ENCODE results near the gene MID2.
"Not testable (repeated sequence)": the region's sequence is repeated elsewhere in the genome, so short reads cannot be mapped to it uniquely, and the experiment has no call there.

Gene MID2

DNA sequence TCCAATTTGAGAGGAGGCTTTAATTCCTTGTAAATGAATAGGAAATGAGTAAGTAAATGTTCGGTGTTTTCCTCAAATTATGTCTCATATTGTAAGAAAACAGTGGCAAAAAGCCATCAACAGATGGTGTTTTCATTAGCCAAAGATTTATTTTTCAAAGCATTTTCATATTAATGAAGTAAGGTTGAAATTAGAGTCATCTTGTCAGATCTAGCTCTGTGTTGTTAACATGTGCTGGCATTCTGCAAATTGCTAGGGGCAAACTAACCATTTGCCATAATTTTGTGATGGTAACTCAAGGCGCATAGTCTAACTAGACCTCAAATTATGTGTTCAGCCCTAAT is 24.7 kb downstream of the MID2 start:
- Histone ChIP-seq H2AK5ac (ENCODE audit: low read depth, low read length) (no peak overlapping the region), H3K18ac (ENCODE audit: low read length) (no peak overlapping the region), H4K8ac (ENCODE audit: low read depth, low read length) (no peak overlapping the region), H3K27me3 (ENCODE audit: control insufficient read depth in 3 of 3, insufficient read depth in 3 of 3, low read depth in 1 of 3, low read length in 3 of 3) (peaks cover 0 to 5% (median 0%) of the 10 kb centered on the region in 3 experiments), H2BK120ac (ENCODE audit: low read depth, low read length) (no peak overlapping the region), H2AFZ (ENCODE audit: low read length) (no peak overlapping the region), H3K27ac (replicated peaks; ENCODE audit: low read length) (no peak overlapping the region), H2BK5ac (ENCODE audit: low read length) (no peak overlapping the region), H3K4me3 (ENCODE audit: low read length in 2 of 2) (no peak overlapping the region), H3K4me1 (ENCODE audit: control insufficient read depth in 2 of 2, insufficient read depth in 1 of 2, low read depth in 1 of 2, low read length in 2 of 2) (no peaks in the 10 kb centered on the region), H2BK15ac (ENCODE audit: low read length) (no peak overlapping the region), H3K9me3 (replicated peaks in 1 of 2; ENCODE audit: control insufficient read depth in 2 of 2, insufficient read depth in 1 of 2, low read depth in 1 of 2, low read length in 2 of 2) (no peaks in the 10 kb centered on the region), H3K14ac (ENCODE audit: low read length) (no peak overlapping the region), H3K4me2 (ENCODE audit: insufficient read depth, low read length, poor library complexity, severe bottlenecking) (no peak overlapping the region), H4K91ac (ENCODE audit: low read depth, low read length, poor library complexity) (no peak overlapping the region), H3K9ac (ENCODE audit: low read depth, low read length, poor library complexity) (no peak overlapping the region), H3K4ac (ENCODE audit: low read length) (no peak overlapping the region), H3K79me1 (ENCODE audit: low read depth, low read length) (no peaks in the 10 kb centered on the region), H3K36me3 (replicated peaks in 1 of 2; ENCODE audit: control insufficient read depth in 2 of 2, insufficient read depth in 2 of 2, low read length in 2 of 2) (no peaks in the 10 kb centered on the region), H2BK12ac (ENCODE audit: low read length) (no peak overlapping the region), H3K23ac (ENCODE audit: low read depth, low read length, poor library complexity) (no peak overlapping the region)
- no CpG with 5 or more reads among the region's 2 CpGs for WGBS, 2 donors (ENCODE audit: extremely low coverage in 2 of 2, insufficient read length in 2 of 2, insufficient replicate concordance in 1 of 2)
- DNase-seq (ENCODE audit: low spot score), result no peak

- no peak overlapping the region for H3K23ac ChIP-seq (ENCODE audit: low read depth, low read length, poor library complexity)
- H3K27me3 ChIP-seq (ENCODE audit: control insufficient read depth in 3 of 3, insufficient read depth in 3 of 3, low read depth in 1 of 3, low read length in 3 of 3), result peaks cover 0 to 11% (median 0%) of the 10 kb centered on the region in 3 experiments
- H3K27ac ChIP-seq (replicated peaks; ENCODE audit: low read length), result no peak overlapping the region
- no peak overlapping the region for H3K4me2 ChIP-seq (ENCODE audit: insufficient read depth, low read length, poor library complexity, severe bottlenecking)
- no peak overlapping the region for H4K8ac ChIP-seq (ENCODE audit: low read depth, low read length)
- no peak overlapping the region for H3K4me3 ChIP-seq (ENCODE audit: low read length in 2 of 2)
- no peak for DNase-seq (ENCODE audit: low spot score)
- WGBS, 2 donors (ENCODE audit: extremely low coverage in 2 of 2, insufficient read length in 2 of 2, insufficient replicate concordance in 1 of 2), result no CpG with 5 or more reads among the region's 2 CpGs
- H3K9me3 ChIP-seq (replicated peaks in 1 of 2; ENCODE audit: control insufficient read depth in 2 of 2, insufficient read depth in 1 of 2, low read depth in 1 of 2, low read length in 2 of 2), result no peaks in the 10 kb centered on the region
- no peaks in the 10 kb centered on the region for H3K79me1 ChIP-seq (ENCODE audit: low read depth, low read length)
- no peak overlapping the region for H4K91ac ChIP-seq (ENCODE audit: low read depth, low read length, poor library complexity)
- H2BK120ac ChIP-seq (ENCODE audit: low read depth, low read length), result no peak overlapping the region
- no peaks in the 10 kb centered on the region for H3K36me3 ChIP-seq (replicated peaks in 1 of 2; ENCODE audit: control insufficient read depth in 2 of 2, insufficient read depth in 2 of 2, low read length in 2 of 2)
- H3K18ac ChIP-seq (ENCODE audit: low read length), result no peak overlapping the region
- H2AK5ac ChIP-seq (ENCODE audit: low read depth, low read length), result no peak overlapping the region
- H2BK12ac ChIP-seq (ENCODE audit: low read length), result no peak overlapping the region
- H2BK5ac ChIP-seq (ENCODE audit: low read length), result no peak overlapping the region
- no peak overlapping the region for H3K9ac ChIP-seq (ENCODE audit: low read depth, low read length, poor library complexity)
- no peak overlapping the region for H3K4ac ChIP-seq (ENCODE audit: low read length)
- H3K14ac ChIP-seq (ENCODE audit: low read length), result no peak overlapping the region
- H2BK15ac ChIP-seq (ENCODE audit: low read length), result no peak overlapping the region
- H3K4me1 ChIP-seq (ENCODE audit: control insufficient read depth in 2 of 2, insufficient read depth in 1 of 2, low read depth in 1 of 2, low read length in 2 of 2), result no peaks in the 10 kb centered on the region
- H2AFZ ChIP-seq (ENCODE audit: low read length), result no peak overlapping the region
These were observed 25.5 kb downstream of the MID2 start for GRCh38 chrX:107851215-107851614.

- H3K27ac ChIP-seq (replicated peaks; ENCODE audit: low read length); H3K4ac ChIP-seq (ENCODE audit: low read length); H3K4me1 ChIP-seq (ENCODE audit: control insufficient read depth in 2 of 2, insufficient read depth in 1 of 2, low read depth in 1 of 2, low read length in 2 of 2); H3K4me2 ChIP-seq (ENCODE audit: insufficient read depth, low read length, poor library complexity, severe bottlenecking); DNase-seq (ENCODE audit: low spot score); H4K91ac ChIP-seq (ENCODE audit: low read depth, low read length, poor library complexity); H2BK12ac ChIP-seq (ENCODE audit: low read length); H2BK15ac ChIP-seq (ENCODE audit: low read length); H2AFZ ChIP-seq (ENCODE audit: low read length); H3K23ac ChIP-seq (ENCODE audit: low read depth, low read length, poor library complexity); H3K14ac ChIP-seq (ENCODE audit: low read length); H3K4me3 ChIP-seq (ENCODE audit: low read length in 2 of 2); H3K9me3 ChIP-seq (replicated peaks in 1 of 2; ENCODE audit: control insufficient read depth in 2 of 2, insufficient read depth in 1 of 2, low read depth in 1 of 2, low read length in 2 of 2); H4K8ac ChIP-seq (ENCODE audit: low read depth, low read length); H3K36me3 ChIP-seq (replicated peaks in 1 of 2; ENCODE audit: control insufficient read depth in 2 of 2, insufficient read depth in 2 of 2, low read length in 2 of 2); H2BK5ac ChIP-seq (ENCODE audit: low read length); H2BK120ac ChIP-seq (ENCODE audit: low read depth, low read length); H3K18ac ChIP-seq (ENCODE audit: low read length); H2AK5ac ChIP-seq (ENCODE audit: low read depth, low read length); H3K79me1 ChIP-seq (ENCODE audit: low read depth, low read length); H3K9ac ChIP-seq (ENCODE audit: low read depth, low read length, poor library complexity): not testable (repeated sequence)
- peaks cover 0 to 15% (median 0%) of the 10 kb centered on the region in 3 experiments for H3K27me3 ChIP-seq (ENCODE audit: control insufficient read depth in 3 of 3, insufficient read depth in 3 of 3, low read depth in 1 of 3, low read length in 3 of 3)
- no CpG with 5 or more reads among the region's 7 CpGs for WGBS, 2 donors (ENCODE audit: extremely low coverage in 2 of 2, insufficient read length in 2 of 2, insufficient replicate concordance in 1 of 2)
These were observed 26.0 kb downstream of the MID2 start for GRCh38 chrX:107851665-107852064.

DNA sequence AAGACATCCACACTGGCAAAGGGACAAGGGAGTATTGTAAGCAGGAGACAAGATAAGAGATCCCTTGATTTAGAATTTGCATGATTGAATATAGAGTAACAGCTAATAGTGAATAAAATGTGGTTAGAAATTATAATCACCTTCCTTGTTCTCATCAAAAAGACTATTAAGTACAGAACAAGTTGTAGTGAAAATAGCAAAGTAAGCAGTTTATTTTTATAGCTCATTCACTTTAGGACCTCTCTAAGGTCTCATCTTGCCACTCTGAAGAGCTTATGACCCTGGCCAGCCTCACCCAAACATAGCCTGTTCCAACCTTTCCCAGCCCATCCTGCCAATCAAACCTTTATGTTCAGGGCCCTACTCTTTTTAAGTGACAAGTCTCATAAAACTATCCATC is 30.6 kb downstream of the MID2 start:
- no peak overlapping the region for H4K91ac ChIP-seq (ENCODE audit: low read depth, low read length, poor library complexity)
- H2AFZ ChIP-seq (ENCODE audit: low read length), result no peak overlapping the region
- H2BK12ac ChIP-seq (ENCODE audit: low read length), result no peak overlapping the region
- H3K4ac ChIP-seq (ENCODE audit: low read length), result no peak overlapping the region
- no peaks in the 10 kb centered on the region for H3K79me1 ChIP-seq (ENCODE audit: low read depth, low read length)
- no peaks in the 10 kb centered on the region for H3K9me3 ChIP-seq (replicated peaks in 1 of 2; ENCODE audit: control insufficient read depth in 2 of 2, insufficient read depth in 1 of 2, low read depth in 1 of 2, low read length in 2 of 2)
- no peak overlapping the region for H2BK5ac ChIP-seq (ENCODE audit: low read length)
- no peaks in the 10 kb centered on the region for H3K4me1 ChIP-seq (ENCODE audit: control insufficient read depth in 2 of 2, insufficient read depth in 1 of 2, low read depth in 1 of 2, low read length in 2 of 2)
- no peak overlapping the region for H2BK120ac ChIP-seq (ENCODE audit: low read depth, low read length)
- H3K9ac ChIP-seq (ENCODE audit: low read depth, low read length, poor library complexity), result no peak overlapping the region
- peaks cover 0 to 18% (median 0%) of the 10 kb centered on the region in 3 experiments for H3K27me3 ChIP-seq (ENCODE audit: control insufficient read depth in 3 of 3, insufficient read depth in 3 of 3, low read depth in 1 of 3, low read length in 3 of 3)
- no peak overlapping the region for H3K4me3 ChIP-seq (ENCODE audit: low read length in 2 of 2)
- no peak overlapping the region for H2BK15ac ChIP-seq (ENCODE audit: low read length)
- DNase-seq (ENCODE audit: low spot score), result no peak
- no peak overlapping the region for H3K23ac ChIP-seq (ENCODE audit: low read depth, low read length, poor library complexity)
- H3K18ac ChIP-seq (ENCODE audit: low read length), result no peak overlapping the region
- no peaks in the 10 kb centered on the region for H3K36me3 ChIP-seq (replicated peaks in 1 of 2; ENCODE audit: control insufficient read depth in 2 of 2, insufficient read depth in 2 of 2, low read length in 2 of 2)
- H2AK5ac ChIP-seq (ENCODE audit: low read depth, low read length), result no peak overlapping the region
- no peak overlapping the region for H4K8ac ChIP-seq (ENCODE audit: low read depth, low read length)
- H3K27ac ChIP-seq (replicated peaks; ENCODE audit: low read length), result no peak overlapping the region
- H3K4me2 ChIP-seq (ENCODE audit: insufficient read depth, low read length, poor library complexity, severe bottlenecking), result no peak overlapping the region
- no peak overlapping the region for H3K14ac ChIP-seq (ENCODE audit: low read length)
